AG09309 (cell line): ENCODE measurements around the gene RGS9BP.

ENCODE experiments used
- DNase-seq: peaks from one replicate; pipeline ENCODE4 v3.0.0-alpha.2; 2010; ENCODE audit warnings: low read depth
- H3K4me3 ChIP-seq: 2 replicates; pipeline ENCODE4 v1.5.1; 2011; ENCODE audit warnings: mild to moderate bottlenecking, low read depth, low read length, moderate library complexity; ENCODE audit not compliant: control insufficient read depth
- CTCF ChIP-seq: IDR thresholded peaks from 2 replicates; pipeline ENCODE4 v1.5.1; 2011; ENCODE audit warnings: mild to moderate bottlenecking, low read depth, low read length, inconsistent platforms; ENCODE audit not compliant: insufficient read depth, control insufficient read depth; ENCODE audit errors: missing control alignments

The RGS9BP gene

GRCh38 chr19:32666084-32666483 lies 9.6 kb upstream of the RGS9BP start:
- no peak overlapping the region for H3K4me3 ChIP-seq
- no peak for DNase-seq
- TF ChIP-seq CTCF: no peak

- no peak overlapping the region for H3K4me3 ChIP-seq
- no peak for DNase-seq
- TF ChIP-seq CTCF: no peak
Observed at GRCh38 chr19:32669310-32669709, 6.3 kb upstream of the RGS9BP start.

- TF ChIP-seq CTCF: no peak
- no peak for DNase-seq
- no peak overlapping the region for H3K4me3 ChIP-seq
Observed at GRCh38 chr19:32671883-32672593, 3.6 kb upstream of the RGS9BP start.

- DNase-seq: no peak
- no peak overlapping the region for H3K4me3 ChIP-seq
- TF ChIP-seq CTCF: no peak
Observed at GRCh38 chr19:32672841-32673240, 2.8 kb upstream of the RGS9BP start.

GRCh38 chr19:32673573-32673972 lies 2.1 kb upstream of the RGS9BP start:
- DNase-seq: no peak
- TF ChIP-seq CTCF: no peak

GRCh38 chr19:32674153-32674930 lies 1.3 kb upstream of the RGS9BP start:
- TF ChIP-seq CTCF: no peak
- peak overlapping the region; percentile 95 for H3K4me3 ChIP-seq
- DNase-seq: no peak

More at GRCh38 chr19:32673573-32673972, 2.1 kb upstream of the RGS9BP start:
- H3K4me3 ChIP-seq: no peak overlapping the region
